GM12891 (cell line): ENCODE measurements around the gene GEMIN7.

ENCODE experiments used
- PAX5 ChIP-seq: IDR thresholded peaks from 2 replicates; pipeline ENCODE4 v1.6.1; 2011; ENCODE audit warnings: low read length, moderate library complexity, mild to moderate bottlenecking; ENCODE audit not compliant: insufficient read depth, severe bottlenecking
- POLR2A ChIP-seq: IDR thresholded peaks from 2 replicates; pipeline ENCODE4 v1.6.1; 2011; ENCODE audit warnings: low read depth, low read length, control low read depth
- POLR2AphosphoS5 ChIP-seq: IDR thresholded peaks from 2 replicates; pipeline ENCODE4 v1.6.1; 2011; ENCODE audit warnings: low read depth, low read length, control low read depth
- SPI1 ChIP-seq: IDR thresholded peaks from 2 replicates; pipeline ENCODE4 v1.6.1; 2011; ENCODE audit warnings: low read depth, low read length, control low read depth
- TAF1 ChIP-seq: IDR thresholded peaks from 2 replicates; pipeline ENCODE4 v1.6.1; 2011; ENCODE audit warnings: low read depth, low read length, control low read depth

GRCh38 chr19:45122832-45123231 lies 43.8 kb downstream of the GEMIN7 start:
- TF ChIP-seq POLR2AphosphoS5 (no peak), SPI1 (no peak), TAF1 (no peak), POLR2A (no peak), PAX5 (no peak)
